Tibial nerve (tissue), 4 donors: ENCODE measurements around the gene ZNF560.

Source experiments
- EP300 ChIP-seq, 2 donors: sonication (generic); formaldehyde crosslinking; IDR thresholded peaks; one replicate each; pipeline ENCODE4 v1.6.1; 2017; ENCODE audit warnings: antibody characterized with exemption in 2 of 2, mild to moderate bottlenecking in 1 of 2
- TF ChIP-seq, protein P1 (sequence below), 5 experiments: fragments of 200-600 bp in 3 of 5; fragments of 450-650 bp in 2 of 5; sonication (generic) in 3 of 5; IDR thresholded peaks; one replicate each; pipeline ENCODE4 v1.5.1; 2016 to 2019; ENCODE audit warnings: antibody characterized with exemption in 5 of 5, mild to moderate bottlenecking in 3 of 5, moderate library complexity in 2 of 5

- TF ChIP-seq, protein P1, sequence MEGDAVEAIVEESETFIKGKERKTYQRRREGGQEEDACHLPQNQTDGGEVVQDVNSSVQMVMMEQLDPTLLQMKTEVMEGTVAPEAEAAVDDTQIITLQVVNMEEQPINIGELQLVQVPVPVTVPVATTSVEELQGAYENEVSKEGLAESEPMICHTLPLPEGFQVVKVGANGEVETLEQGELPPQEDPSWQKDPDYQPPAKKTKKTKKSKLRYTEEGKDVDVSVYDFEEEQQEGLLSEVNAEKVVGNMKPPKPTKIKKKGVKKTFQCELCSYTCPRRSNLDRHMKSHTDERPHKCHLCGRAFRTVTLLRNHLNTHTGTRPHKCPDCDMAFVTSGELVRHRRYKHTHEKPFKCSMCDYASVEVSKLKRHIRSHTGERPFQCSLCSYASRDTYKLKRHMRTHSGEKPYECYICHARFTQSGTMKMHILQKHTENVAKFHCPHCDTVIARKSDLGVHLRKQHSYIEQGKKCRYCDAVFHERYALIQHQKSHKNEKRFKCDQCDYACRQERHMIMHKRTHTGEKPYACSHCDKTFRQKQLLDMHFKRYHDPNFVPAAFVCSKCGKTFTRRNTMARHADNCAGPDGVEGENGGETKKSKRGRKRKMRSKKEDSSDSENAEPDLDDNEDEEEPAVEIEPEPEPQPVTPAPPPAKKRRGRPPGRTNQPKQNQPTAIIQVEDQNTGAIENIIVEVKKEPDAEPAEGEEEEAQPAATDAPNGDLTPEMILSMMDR (IDR thresholded peaks at IDR 0.05), result no peak
- TF ChIP-seq EP300 (IDR thresholded peaks at IDR 0.05), result peak in 1 of 2 donors; percentile 80
These were observed 40.0 kb upstream of the ZNF560 start, which contains the start of gene ZNF426 for GRCh38 chr19:9538183-9539058.
